SU-DHL-6 (cell line): ENCODE data around the gene SLC38A6.
"Not testable (repeated sequence)": the region's sequence is repeated elsewhere in the genome, so short reads cannot be mapped to it uniquely, and the experiment has no call there.

Experiments used
- H2AFZ ChIP-seq: fragments of 200-600 bp; sonication (generic); 2 replicates; pipeline ENCODE4 v1.6.1; 2014; ENCODE audit warnings: low read depth, mild to moderate bottlenecking, moderate library complexity, mixed read lengths, antibody characterized with exemption, low read length; ENCODE audit not compliant: severe bottlenecking
- H3F3A ChIP-seq: fragments of 200-600 bp; shearing (Covaris generic); 2 replicates; pipeline ENCODE4 v1.6.0; 2016; ENCODE audit warnings: antibody characterized with exemption, mild to moderate bottlenecking; ENCODE audit not compliant: insufficient read depth
- H3K27ac ChIP-seq: fragments of 200-600 bp; sonication (generic); 2 replicates; pipeline ENCODE4 v1.5.1; 2016; ENCODE audit warnings: low read depth, mild to moderate bottlenecking, low read length, moderate library complexity, mixed read lengths
- H3K27me3 ChIP-seq: fragments of 200-600 bp; sonication (generic), shearing (Covaris generic); 2 replicates; pipeline ENCODE4 v1.6.0; 2014; ENCODE audit warnings: mild to moderate bottlenecking, low read length
- H3K36me3 ChIP-seq: fragments of 200-600 bp; sonication (generic); 2 replicates; pipeline ENCODE4 v1.6.1; 2014; ENCODE audit warnings: mild to moderate bottlenecking, low read length, mixed read lengths
- H3K4me2 ChIP-seq: fragments of 300-600, 200-600 bp; shearing (Covaris generic), sonication (generic); 2 replicates; pipeline ENCODE4 v1.6.0; 2014; ENCODE audit warnings: low read length, low read depth, mild to moderate bottlenecking; ENCODE audit not compliant: poor library complexity, severe bottlenecking
- H3K4me3 ChIP-seq: fragments of 200-600 bp; sonication (generic); 2 replicates; pipeline ENCODE4 v1.5.1; 2014; ENCODE audit warnings: antibody characterized with exemption, low read length, mild to moderate bottlenecking, mixed read lengths; ENCODE audit not compliant: insufficient read depth, poor library complexity, severe bottlenecking
- H3K79me2 ChIP-seq: fragments of 200-600 bp; sonication (generic); 2 replicates; pipeline ENCODE4 v1.6.1; 2014; ENCODE audit warnings: mild to moderate bottlenecking, low read length, moderate library complexity; ENCODE audit not compliant: insufficient read depth
- H3K9ac ChIP-seq: fragments of 200-600 bp; sonication (generic); 2 replicates; pipeline ENCODE4 v1.7.0; 2014; ENCODE audit warnings: mild to moderate bottlenecking, low read length
- H3K9me2 ChIP-seq: fragments of 200-600 bp; sonication (generic); replicated peaks from 2 replicates; pipeline ENCODE4 v1.6.1; 2014; ENCODE audit warnings: low read length; ENCODE audit not compliant: insufficient read depth
- H3K9me3 ChIP-seq: fragments of 200-600 bp; sonication (generic); 2 replicates; pipeline ENCODE4 v1.6.1; 2014; ENCODE audit warnings: low read length, mixed read lengths; ENCODE audit not compliant: insufficient read depth
- H4K20me1 ChIP-seq: fragments of 200-600 bp; sonication (generic); 2 replicates; pipeline ENCODE4 v1.6.1; 2014; ENCODE audit warnings: low read depth, mild to moderate bottlenecking, antibody characterized with exemption, low read length, moderate library complexity, mixed read lengths
- EZH2phosphoT487 ChIP-seq: fragments of 200-600 bp; sonication (generic), shearing (Covaris generic); conservative IDR thresholded peaks from 2 replicates; pipeline ENCODE4 v1.6.1; 2018; ENCODE audit warnings: mild to moderate bottlenecking, antibody characterized with exemption, low read length, moderate library complexity, mixed read lengths
- TF ChIP-seq, protein P1 (sequence below): fragments of 200-600 bp; sonication (generic); IDR thresholded peaks from one replicate; pipeline ENCODE4 v1.5.1; 2017; ENCODE audit warnings: antibody characterized with exemption, mild to moderate bottlenecking, low read length, moderate library complexity; ENCODE audit not compliant: insufficient read depth, poor library complexity, severe bottlenecking

SLC38A6 gene

DNA sequence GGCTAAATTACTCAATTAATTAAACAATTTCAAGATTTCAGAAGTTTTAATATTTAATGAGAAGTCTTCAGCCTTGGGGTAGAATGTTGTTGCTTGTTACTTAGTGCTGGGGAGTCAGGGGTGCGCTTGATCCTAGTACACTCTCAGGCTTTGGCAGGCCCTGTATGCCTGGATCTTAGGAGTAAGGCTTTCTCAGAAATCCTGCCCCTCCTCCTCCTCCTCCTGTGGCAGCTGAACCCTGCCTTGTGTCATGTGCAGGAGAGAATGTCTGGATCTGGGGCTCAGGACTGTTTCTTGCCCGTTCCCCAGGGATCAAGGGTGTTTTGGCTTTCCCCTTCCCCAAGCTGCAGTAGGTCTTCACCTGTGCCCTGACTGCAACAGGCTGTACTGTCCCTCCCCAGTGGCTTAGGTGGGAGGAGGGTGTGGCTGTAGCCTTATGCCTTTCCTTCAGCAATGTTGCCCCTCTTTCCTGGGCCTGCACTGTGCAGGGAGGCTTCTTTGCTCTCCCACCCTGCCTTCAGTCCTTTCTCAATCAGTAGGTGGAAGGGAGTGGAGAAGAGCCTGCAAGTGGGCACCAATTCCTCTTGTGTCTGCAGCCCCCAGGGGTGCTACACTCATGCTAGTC is 108.2 kb downstream of the SLC38A6 start:
- Histone ChIP-seq H3K4me3 (no peak overlapping the region), H2AFZ (no peak overlapping the region), H3F3A (no peaks in the 10 kb centered on the region), H3K36me3 (no peaks in the 10 kb centered on the region), H3K9ac (no peak overlapping the region), H3K27me3 (no peaks in the 10 kb centered on the region), H4K20me1 (no peaks in the 10 kb centered on the region), H3K9me2 (no peaks in the 10 kb centered on the region), H3K4me2 (no peak overlapping the region), H3K27ac (no peak overlapping the region), H3K9me3 (no peaks in the 10 kb centered on the region), H3K79me2 (no peaks in the 10 kb centered on the region)
- no peak for TF ChIP-seq EZH2phosphoT487
- TF ChIP-seq, protein P1, sequence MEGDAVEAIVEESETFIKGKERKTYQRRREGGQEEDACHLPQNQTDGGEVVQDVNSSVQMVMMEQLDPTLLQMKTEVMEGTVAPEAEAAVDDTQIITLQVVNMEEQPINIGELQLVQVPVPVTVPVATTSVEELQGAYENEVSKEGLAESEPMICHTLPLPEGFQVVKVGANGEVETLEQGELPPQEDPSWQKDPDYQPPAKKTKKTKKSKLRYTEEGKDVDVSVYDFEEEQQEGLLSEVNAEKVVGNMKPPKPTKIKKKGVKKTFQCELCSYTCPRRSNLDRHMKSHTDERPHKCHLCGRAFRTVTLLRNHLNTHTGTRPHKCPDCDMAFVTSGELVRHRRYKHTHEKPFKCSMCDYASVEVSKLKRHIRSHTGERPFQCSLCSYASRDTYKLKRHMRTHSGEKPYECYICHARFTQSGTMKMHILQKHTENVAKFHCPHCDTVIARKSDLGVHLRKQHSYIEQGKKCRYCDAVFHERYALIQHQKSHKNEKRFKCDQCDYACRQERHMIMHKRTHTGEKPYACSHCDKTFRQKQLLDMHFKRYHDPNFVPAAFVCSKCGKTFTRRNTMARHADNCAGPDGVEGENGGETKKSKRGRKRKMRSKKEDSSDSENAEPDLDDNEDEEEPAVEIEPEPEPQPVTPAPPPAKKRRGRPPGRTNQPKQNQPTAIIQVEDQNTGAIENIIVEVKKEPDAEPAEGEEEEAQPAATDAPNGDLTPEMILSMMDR, result no peak

DNA sequence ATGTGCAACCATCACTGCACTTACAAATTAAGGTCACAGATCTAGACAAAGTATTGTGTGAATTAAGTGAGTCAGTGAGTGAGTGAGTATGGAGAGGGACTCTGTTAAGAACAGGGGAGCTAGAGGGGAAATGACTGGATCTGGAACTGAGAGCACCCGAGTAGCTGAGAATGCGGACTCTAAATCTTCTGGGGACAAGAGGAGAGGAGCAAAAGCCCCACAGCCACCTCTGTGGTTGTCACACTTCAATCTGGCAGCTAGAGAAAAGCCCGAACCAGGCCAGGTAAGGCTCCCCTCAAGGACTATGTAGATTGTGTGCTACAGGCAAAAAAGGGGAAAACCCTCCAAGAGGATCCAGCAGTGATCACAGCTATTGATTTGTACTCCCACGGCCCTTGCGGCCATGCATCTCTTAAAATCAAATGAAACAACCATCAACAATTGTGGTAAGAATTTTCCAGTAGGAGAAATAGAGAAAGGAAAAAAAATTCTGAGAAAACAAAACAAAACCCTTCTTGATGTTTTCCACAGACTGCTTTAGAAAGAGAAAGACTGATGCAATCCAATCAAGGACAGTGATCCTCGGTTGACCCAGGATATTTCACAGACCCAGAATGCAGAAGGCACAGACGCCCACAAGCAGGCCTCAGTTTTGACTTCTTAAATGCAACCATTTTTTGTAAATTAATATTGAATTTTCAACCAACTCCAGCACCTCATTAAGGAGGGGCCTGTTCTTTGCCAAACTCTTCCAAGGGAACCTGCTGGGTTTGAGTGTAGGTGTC is 109.6 kb downstream of the SLC38A6 start:
- Histone ChIP-seq H3K36me3 (no peaks in the 10 kb centered on the region), H3K9me2 (no peaks in the 10 kb centered on the region), H3K9me3 (no peaks in the 10 kb centered on the region), H3K27ac (no peak overlapping the region), H3K4me2 (no peak overlapping the region), H3K4me3 (no peak overlapping the region), H2AFZ (no peak overlapping the region), H4K20me1 (no peaks in the 10 kb centered on the region), H3K9ac (no peak overlapping the region), H3K27me3 (no peaks in the 10 kb centered on the region), H3K79me2 (no peaks in the 10 kb centered on the region), H3F3A (no peaks in the 10 kb centered on the region)
- TF ChIP-seq EZH2phosphoT487, result no peak
- TF ChIP-seq, protein P1, result no peak

DNA sequence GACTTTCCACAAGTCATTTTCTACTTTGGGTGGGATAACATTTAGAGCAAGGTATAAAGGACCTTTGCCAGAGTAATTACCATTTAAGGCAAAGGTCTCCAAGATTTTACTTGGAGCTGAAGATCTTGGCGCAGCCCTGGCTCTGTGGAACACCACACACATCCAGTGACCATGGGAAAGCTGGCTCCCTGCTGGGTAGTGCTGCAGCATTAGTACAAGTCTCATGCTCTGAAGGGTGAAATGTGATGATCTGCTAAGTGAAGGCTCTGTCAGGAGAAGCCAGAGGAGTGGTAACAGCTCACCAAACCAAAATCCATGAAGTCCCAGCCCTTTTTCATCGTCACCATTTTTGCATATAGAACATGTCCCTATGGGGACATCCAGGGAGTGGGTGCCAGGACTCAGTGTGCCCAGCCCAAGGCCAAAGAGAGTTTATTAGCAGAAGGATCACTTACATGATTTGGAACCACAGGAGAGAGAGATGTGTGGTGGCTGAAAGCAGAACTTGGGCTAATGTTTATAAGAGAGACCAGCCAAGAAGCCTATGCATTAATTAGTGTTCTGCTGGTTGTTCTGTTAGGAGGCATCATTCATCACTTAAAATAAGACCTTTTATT is 110.7 kb downstream of the SLC38A6 start:
- TF ChIP-seq EZH2phosphoT487, result no peak
- TF ChIP-seq, protein P1, result no peak
- no peaks in the 10 kb centered on the region for H3F3A ChIP-seq
- no peaks in the 10 kb centered on the region for H4K20me1 ChIP-seq
- no peaks in the 10 kb centered on the region for H3K36me3 ChIP-seq
- no peak overlapping the region for H3K4me3 ChIP-seq
- H2AFZ ChIP-seq, result no peak overlapping the region
- no peak overlapping the region for H3K4me2 ChIP-seq
- no peaks in the 10 kb centered on the region for H3K9me2 ChIP-seq
- no peak overlapping the region for H3K9ac ChIP-seq
- H3K9me3 ChIP-seq, result no peaks in the 10 kb centered on the region
- H3K27ac ChIP-seq, result no peak overlapping the region
- no peaks in the 10 kb centered on the region for H3K27me3 ChIP-seq
- no peaks in the 10 kb centered on the region for H3K79me2 ChIP-seq

DNA sequence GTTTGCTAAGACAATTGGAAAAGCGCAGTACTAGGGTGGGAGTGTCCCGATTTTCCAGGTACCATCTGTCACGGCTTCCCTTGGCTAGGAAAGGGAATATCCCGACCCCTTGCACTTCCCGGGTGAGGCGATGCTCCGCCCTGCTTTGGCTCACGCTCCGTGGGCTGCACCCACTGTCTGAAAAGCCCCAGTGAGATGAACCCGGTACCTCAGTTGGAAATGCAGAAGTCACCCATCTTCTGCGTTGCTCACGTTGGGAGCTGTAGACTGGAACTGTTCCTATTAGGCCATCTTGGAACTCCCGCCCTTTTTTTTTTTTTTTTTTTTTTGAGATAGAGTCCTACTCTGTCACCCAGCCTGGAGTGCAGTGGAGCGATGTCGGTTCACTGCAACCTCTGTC is 117.1 kb downstream of the SLC38A6 start:
- not testable (repeated sequence) for H3K4me3 ChIP-seq, H4K20me1 ChIP-seq, H3F3A ChIP-seq, H3K9me2 ChIP-seq, H3K79me2 ChIP-seq, H3K36me3 ChIP-seq, H2AFZ ChIP-seq, H3K9me3 ChIP-seq, H3K27ac ChIP-seq, H3K27me3 ChIP-seq, H3K9ac ChIP-seq, H3K4me2 ChIP-seq
